ENCODE measurements around the gene PRKCB.

Gene PRKCB

DNA sequence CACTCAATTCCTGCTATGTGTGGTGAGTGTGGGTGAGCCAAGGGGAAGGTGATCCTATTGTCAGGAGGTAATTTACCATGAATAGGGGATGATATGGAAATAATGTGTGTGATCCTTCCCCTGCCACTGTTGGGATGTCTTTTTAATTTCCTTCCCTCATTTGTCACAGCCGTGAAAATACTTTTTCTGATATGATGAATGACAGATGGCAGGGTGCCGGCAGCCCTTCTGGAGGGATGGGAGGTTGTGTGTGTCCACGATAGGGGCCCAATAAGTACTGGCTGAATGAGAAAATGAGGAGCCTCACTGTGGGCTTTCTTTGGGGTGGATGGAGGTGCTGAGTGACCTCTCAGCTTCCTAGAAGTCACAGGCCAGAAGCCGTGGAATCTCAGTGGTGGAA is 109.5 kb downstream of the PRKCB start:
- no peak for DNase-seq

DNA sequence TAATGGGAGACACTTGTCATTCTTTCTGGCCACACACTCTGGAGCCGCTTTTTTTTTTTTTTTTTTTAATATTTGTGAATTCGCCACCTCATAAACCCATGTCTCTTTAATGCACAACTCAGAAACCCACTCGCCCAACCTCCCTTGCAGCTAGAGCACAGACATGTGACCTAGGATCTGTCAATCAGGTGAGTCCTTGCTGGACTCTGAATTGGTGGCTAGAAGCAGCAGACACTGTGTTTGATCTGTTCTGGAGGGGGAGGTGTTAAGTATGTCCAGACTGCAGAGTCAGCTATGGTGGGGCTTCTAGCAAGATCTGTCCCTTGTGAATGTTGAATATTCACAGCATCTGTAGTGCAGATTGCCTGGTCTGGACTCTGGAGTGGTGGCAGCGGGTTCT is 112.1 kb downstream of the PRKCB start:
- DNase-seq, result no peak

DNA sequence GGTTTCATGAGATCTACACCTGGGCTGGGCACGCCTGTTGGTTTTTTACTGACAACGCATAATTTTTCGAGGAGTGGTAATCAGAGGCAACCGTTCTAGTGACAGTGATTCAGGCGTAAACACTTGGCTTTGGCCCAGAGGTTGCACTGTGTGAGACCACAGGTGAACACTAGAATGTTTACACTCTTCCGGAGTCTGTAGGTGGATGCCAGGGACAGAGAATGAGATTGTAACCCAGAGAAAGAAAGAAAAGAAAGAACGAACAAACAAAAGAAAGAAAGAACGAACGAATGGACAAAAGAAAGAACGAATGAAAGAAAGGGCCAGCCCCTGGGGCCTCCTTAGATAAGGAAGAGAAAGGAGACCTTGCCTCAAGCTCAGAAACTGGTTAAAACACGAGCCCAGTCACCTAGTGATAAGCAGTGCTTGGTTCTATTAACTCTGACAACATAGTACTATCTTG is 113.2 kb downstream of the PRKCB start:
- DNase-seq, result no peak

DNA sequence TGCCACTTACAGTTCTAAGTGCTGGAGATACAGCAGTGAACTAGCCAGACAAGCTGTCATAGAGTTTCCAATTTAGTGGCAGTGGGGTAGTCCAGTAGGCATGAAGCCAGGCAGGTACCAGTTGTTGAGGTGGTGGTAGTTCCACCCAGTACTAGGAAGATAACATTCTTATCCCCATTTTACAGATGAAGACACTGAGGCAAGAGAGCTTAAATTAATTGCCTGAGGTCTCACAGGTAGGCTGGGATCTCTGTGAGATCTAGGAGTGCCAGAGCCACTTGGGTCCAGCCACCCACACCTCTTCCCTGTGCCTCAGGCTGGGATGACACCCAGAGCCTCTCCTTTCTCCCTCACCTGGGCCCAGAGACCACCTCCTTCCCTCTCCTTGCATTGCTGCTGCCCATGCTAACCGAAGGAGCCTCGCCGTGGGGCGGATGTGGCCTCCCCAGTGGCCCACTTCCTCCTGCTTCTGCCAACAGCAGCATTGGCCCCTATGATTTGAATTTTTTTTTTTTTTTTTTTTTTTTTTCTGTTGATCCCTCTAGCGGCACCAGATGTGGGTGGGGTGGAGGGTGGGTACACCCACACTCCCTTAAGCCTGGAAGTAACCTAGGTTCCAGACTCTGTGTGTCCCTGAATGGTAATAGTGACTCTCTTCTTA is 114.0 kb downstream of the PRKCB start:
- DNase-seq, result peak; percentile 58

DNA sequence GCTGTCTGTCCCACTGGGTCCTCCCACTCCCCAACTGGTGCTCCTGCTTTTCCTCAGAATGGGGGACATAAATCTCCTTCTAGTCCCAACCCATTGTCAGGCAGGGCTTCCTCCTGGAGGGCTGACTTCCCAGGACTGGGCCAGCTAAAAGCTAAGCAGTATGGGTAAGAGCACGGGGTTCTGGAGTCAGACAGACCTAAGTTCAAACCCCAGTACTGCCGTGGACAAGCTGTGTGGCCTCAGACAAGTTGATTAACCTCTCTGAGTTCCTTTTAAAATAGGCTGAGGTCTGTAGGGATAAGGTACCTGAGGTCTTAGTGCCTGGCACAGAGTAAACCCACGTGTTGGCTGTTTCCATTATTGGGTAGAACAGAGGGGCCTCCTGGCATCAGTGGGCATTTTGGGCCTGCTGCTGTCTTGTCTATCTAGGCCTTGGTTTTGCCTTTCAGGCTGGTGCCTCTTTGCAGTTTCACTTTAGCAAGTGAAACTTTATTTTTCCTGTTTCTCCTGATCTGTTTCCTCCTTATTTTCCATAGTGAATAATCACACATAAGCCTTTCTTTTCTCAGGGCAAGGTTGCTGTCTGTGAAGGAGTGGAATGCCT is 114.6 kb downstream of the PRKCB start:
- DNase-seq, result no peak

DNA sequence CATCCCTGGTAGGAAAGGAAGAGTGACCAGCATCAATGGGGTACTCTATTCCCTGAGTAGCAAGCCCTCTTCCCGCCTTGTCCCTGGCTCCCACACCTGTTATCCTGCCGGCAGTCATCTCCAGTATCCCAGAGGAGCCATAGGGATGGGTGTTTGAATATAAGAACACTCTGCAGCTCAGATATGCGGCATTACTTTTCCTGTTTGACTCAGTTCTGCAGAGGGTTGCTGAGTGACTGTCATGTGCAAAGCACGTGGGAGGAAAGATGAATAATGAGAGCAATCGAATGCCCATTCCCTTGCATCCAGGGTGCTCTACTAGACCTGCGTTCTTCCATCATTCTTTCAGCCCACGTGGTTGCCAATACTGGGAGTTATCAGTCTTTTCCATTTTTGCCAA is 115.1 kb downstream of the PRKCB start:
- DNase-seq, result no peak

DNA sequence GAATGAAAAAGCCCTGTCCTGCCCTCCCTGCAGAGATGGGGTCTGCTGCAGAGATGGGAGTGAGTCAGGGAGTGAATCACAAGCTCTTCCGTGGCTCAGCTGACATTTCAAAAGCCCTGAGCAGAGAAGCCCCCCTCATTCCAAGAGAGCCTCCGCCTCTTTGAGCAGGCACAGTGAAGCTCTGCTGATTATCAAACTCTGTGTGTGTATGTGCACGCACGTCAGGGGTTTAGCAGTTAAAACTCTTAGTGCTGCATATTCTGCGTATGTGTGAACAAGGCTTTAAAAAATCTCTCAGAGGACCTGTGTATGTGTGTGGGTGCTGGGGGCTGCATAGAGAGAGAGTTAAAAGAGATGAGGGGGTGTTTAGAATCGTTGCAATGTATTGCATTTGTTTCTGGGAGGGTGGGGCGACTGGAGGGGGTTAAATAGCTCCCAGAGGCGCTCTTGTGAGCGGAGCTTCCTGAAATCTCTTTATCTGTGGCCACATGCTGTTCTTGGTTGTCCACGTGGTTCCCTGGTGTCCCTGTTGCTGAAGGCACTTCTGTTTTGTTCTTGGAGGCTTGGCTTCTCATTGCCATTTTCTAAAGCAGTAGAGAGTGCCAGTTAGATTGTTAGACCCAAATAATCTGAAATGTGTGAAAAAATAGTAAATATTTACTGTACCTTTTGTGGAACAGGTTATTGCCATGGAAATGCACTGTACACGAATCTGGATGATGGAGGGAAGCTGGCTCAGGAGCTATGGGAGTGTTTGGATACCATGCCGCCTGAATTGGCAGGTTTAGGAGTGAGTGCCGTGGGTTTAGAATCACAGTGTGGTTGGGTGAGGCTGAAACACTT is 116.6 kb downstream of the PRKCB start:
- DNase-seq, result peak; percentile 82

DNA sequence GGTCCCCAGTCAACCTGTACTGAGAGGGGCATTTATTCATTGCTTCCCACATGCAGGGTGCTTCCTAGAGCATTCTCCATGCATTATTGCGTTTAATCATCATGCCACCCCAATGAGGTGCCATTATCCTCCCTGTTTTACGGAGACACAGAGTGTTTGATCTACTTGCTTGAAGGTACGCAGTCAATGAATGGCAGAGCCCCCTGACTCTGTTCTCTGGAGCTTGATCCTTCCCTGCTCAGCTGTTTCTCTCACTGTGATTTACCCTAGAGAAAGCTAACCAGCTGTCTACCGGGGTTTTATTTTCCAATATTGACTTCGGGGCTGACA is 117.2 kb downstream of the PRKCB start:
- no peak for DNase-seq

DNA sequence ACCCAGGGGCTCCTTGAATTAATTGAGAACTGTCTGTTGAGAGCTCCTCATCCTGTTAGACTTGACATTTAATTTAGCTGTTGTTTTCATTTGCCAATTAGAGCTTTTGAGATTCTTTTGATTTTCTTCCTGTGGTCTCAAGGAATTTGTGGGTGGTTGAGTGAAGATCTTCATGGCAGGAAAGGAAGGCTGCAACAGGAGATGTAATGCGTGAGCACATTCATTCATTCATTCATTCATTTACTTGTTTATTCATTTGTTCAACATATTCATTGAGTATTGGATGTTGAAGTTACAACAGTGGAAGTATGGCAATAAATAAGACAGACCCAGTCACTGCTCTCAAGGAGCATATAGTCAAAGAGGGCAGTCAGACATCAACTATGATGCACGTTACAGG is 117.7 kb downstream of the PRKCB start:
- DNase-seq, result no peak

DNA sequence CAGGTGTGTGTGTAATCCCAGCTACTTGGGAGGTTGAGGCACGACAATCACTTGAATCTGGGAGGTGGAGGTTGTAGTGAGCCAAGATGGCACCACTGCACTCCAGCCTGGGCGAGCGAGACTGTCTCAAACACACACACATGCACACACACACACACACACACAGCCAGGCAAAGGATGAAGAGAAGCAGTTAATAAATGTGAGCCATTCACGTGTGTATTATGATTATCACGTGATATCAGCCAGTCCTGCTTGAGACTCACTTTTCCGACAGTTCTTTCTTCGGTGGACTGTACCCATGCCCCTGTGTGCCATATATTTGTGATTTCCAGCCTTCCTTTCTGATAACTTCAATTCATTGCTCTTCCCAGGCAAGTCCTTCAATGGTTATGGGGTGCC is 119.3 kb downstream of the PRKCB start:
- DNase-seq, result no peak

DNA sequence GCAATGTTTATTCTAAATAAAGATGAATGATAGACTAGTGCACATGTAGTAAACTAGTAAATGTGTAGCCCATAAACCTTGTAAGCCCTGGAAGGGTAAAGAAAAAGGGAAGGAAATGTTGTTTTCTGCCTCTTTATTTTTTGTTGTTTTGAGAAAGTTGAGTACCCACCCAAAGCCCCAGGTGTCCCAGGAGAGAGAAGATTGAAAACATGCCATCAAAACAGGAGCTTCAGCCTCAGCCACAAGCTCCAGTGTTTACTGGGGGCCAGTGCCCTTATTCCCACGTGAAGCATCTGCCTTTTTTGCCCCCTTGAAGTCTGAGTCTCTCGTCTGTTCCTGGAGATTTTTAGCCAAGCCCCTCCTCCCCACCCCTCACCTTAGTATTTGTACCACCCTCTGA is 121.5 kb downstream of the PRKCB start:
- no peak for DNase-seq

DNA sequence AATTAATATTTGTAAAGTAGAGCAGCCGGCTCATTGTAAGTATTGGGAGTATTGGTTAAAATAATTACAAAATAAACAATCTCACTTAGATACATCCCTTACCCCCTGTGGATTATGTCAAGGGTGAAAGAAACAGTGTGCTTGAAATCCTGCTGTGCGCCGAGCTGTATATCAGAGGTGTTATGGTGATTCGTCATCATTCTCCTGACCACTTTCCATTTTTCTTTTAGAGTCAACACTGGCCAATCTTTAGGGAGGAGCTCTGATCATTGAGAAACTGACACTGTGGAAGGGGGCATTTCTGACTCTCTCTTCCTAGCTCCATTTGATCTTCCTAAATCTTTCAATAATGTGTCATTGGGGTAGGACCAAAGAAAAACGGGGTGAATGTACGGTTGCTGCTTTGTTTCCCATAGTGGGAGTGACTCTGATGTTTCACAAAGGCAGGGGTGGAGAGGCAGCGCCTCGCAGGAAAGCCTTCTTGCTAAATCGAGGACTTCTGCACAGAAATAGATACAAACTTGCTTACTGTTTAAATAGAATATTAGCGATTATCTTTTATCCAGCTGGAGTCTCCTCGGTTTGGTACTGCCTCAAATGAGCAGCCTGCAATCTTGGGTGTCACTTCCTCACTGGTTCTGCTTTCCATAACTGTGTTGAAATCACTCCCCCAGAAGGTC is 123.4 kb downstream of the PRKCB start:
- DNase-seq, result no peak

DNA sequence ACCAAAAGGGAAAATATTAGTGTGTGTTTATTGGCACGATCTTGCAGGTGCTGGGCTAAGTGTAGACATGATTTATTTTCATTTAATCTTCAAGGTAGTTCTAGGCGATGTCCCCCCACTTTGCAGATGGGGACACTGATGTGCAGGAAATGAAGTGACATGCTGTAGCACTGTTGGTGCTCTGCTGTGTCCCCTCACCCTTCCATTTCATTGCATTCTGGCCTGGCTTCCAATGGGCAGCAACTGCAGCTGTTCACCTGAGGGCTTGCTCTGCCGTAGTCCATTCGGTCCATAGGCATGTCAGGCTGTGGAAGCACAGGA is 123.9 kb downstream of the PRKCB start:
- DNase-seq, result no peak

DNA sequence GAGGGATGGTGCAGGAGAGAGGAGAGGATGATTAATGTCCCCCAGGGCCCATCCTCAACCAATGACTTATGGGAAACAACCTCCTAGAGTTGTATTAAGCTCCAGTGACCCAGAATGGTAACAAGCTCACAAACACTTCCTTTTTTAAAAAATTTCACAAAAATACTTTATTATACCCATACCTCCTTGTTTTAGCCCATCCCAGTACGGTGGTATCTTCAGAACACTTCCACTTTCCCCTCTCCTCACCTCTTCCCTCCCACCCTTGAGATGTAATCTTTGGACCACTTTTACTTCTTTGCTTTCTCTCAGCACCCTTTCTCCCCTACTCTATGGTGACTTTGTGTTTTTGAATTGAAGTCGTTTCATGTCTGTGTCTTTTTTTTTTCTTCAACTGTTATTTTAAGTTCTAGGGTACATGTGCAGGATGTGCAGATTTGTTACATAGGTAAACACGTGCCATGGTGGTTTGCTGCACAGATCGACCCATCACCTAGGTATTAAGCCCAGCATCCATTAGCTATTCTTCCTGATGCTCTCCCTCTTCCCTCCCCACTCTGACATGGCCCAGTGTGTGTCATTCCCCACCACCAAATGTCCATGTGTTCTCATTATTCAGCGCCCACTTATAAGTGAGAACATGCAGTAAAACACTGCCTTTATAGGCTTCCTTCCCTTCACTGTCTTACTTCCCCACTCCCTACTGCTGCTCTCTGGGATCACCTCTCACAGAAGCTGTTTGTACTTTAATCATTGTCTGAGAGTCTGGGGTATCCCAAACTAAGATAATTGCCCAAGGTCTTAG is 124.5 kb downstream of the PRKCB start:
- DNase-seq, result no peak

DNA sequence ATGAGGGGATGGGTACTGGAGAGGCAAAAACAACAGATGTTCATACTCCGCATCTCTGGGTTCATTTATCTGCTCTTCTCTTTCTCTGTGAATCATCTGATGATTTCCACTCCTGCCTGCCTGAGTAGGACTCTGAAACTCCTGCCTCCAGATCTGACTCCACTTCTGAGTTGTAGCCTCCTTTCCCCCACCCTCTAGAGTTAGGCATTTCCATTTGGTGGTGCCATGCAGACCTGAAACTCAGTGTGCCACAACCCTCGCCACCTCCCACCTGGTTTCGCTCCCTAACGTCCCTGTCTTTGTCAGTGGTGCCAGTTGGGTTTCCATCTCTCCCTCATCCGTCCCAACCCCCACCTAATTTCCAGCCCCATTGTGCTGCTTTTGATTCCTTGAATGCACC is 126.2 kb downstream of the PRKCB start:
- DNase-seq, result no peak

DNA sequence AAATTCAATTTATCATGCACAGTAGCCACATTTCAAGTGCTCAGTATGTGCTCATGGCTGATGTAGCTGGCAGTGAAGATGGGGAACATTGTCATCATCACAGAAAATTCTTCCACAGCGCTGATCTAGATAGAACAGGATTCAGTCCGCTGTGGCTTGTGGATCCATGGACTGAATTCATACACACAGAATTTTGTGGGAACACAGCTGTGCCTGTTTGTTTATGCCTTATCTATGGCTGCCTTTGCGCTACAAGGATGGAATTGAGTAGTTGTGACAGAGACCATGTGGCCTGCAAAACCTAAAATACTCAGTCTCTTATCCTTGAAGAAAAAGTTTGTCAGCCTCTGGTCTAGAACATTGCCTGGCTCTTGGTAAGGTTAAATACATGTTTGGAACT is 128.4 kb downstream of the PRKCB start:
- DNase-seq, result no peak

DNA sequence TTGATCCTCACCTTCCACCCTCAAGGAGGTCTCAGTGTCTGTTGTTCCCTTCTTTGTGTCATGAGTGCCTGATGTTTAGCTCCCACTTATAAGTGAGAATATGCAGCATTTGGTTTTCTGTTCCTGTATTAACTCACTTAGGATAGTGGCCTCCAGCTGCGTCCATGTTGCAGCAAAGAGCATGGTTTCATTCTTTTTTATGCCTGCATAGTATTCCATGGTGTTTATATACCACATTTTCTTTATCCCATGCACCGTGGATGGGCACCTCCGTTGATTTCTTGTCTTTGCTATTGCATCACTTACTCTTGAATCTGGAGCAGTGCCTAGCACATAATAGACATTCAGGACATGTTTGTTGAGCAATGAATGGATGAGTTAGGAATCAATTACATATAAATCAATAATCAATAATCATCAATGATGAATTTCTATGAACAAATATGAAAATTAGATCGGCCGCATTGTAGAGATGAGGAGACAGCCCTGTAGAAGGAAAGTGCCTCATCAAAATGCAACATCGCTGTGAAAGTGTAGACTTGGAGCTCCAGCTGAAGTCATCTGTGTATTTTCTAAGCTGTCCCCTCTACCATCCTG is 129.5 kb downstream of the PRKCB start:
- DNase-seq, result no peak

DNA sequence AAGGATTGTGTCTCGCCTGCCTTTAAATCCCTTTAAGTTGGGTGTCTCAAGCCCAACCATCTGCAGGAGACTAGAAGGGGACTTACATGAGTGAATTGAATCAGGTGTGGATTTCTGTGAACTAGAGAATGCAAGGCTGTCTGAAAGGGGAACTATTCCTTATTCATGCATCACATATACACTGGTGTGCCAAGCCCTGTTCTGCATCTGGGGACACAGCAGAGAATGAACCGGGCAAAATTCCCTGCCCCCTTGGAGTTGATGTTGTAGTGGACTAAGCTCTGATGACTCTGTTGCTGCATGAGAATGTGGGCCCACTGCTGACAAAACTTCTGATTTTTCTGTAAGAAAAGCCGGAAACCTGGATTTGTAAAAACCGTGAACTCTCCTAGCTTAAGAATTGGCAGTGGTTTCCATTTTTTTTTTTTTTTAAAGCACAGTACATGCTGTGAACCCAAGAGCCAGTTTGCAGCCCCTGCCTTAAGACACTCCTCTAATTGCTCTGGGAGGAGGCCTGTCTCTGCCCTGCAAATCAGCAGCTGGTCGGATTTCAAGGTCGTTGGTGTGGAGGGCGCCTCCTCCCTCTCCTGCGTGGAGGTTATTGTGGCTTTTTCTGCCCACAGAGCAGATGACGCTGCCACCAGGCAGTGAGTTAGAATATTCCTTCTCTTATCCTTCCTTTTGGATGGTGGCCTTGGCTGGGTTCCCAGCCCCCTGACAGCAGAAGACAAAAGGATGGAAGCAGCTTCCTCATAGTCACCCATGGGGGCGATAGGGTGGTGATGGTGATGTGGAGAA is 131.0 kb downstream of the PRKCB start:
- DNase-seq, result no peak

DNA sequence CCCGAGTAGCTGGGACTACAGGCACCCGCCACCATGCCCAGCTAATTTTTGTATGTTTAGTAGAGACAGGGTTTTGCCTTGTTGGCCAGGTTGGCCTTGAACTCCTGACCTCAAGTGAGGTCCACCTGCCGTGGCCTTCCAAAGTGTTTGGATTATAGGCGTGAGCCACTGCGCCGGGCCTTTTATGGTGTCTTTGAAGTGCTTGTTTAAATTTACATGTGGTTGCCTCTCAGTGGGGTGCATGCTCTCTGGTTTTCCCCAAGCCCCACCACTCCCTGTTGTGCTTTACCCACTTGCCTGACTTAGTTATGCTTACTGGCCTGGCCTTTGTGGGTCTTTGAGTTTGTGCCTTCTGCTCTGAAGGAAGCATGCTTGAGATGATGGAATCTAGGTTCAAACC is 132.0 kb downstream of the PRKCB start:
- DNase-seq, result no peak

DNA sequence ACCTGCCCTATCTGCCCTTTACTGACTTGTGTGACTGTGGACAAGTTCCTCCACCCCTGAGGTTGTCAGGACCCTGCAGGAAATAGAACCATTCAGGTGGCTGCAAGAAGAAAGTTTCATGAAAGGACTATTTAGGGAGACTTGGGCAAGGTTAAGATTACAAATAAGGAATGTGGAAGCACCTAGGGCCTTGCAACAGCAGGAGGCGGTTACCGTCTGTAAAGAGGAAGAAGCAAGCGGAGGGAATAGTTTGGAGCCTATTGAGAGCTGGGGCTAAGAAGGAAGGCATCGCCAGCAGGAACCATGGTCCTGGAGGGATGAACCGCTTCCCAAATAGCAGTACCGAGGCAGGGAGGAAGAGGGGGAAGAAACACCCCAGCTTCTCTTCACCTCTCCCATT is 132.4 kb downstream of the PRKCB start:
- DNase-seq, result no peak

DNA sequence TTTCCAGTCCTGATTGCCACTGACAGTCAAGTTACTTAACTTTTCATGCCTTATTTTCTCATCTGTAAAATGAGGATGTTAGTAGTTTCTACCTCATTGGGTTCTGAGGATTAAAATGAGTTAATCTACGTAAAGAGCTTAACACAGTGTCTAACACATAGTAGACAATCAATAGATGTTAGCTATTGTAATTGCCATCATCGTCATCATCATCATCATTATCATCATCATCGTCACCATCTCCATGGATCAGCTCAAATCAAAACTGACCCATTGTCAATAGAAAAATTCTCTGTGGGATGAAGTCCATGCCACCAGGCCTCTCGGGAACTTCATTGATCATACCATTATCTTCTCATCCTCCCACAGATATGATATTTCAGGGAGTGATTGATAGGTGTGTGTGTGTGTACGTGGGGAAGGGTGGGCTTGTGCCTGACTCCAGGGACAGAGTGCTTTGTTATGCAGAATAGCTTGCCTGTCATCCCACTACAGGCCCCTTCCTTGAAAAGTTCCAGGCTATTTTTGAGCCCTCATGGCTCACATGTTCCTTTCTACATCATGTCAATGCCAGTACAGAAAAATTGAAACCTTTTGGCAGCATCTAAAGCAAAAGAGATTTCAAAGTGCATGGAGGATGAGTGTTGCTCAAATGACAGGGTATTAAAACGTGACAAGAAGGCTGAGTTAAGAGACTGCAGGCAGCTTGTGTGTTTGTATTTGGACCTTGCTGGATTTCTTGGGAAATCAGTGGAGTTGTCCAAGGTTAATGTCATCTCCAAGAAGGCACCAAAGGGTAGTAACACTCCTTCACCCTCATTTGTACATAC is 133.9 kb downstream of the PRKCB start:
- no peak for DNase-seq
